Tibial artery (tissue), 4 donors: ENCODE results near the gene PTGER3.

Experiments used
- DNase-seq, 2 donors: peaks; one replicate each; pipeline ENCODE4 v3.0.0-alpha.2; 2019
- H3K27ac ChIP-seq, 2 donors: fragments of 200-600 bp; sonication (generic) in 1 of 2; 1 replicate in 1 of 2; 2 replicates in 1 of 2; pipeline ENCODE4 v1.5.1; 2018 to 2019; ENCODE audit warnings: mild to moderate bottlenecking in 1 of 2
- H3K27me3 ChIP-seq, 2 donors: fragments of 200-600 bp; sonication (generic) in 1 of 2; one replicate each; pipeline versions ENCODE4 v1.5.1 to v1.6.0; 2016 to 2019
- H3K36me3 ChIP-seq, 3 donors: fragments of 200-600 bp; sonication (generic) in 2 of 3; one replicate each; pipeline ENCODE4 v1.5.1; 2016 to 2019; ENCODE audit warnings: mild to moderate bottlenecking in 2 of 3
- H3K4me1 ChIP-seq, 4 donors: fragments of 200-600 bp; sonication (generic) in 2 of 4; 1 replicate in 3 of 4; 2 replicates in 1 of 4; pipeline ENCODE4 v1.5.1; 2016 to 2019
- H3K4me3 ChIP-seq, 2 donors: fragments of 200-600 bp; sonication (generic) in 1 of 2; 1 replicate in 1 of 2; 2 replicates in 1 of 2; pipeline ENCODE4 v1.5.1; 2018 to 2019; ENCODE audit warnings: mild to moderate bottlenecking in 2 of 2
- H3K9me3 ChIP-seq, 3 donors: fragments of 200-600 bp; sonication (generic) in 1 of 3; one replicate each; pipeline ENCODE4 v1.5.1; 2016 to 2019
- intact Hi-C: fragments of 100-400 bp; cut with DNase I; formaldehyde crosslinking; loops from one replicate; pipeline ENCODE4 v1.15.0; 2023; ENCODE audit warnings: low total_unique reads
- TF ChIP-seq, protein P1 (sequence below), 2 experiments: fragments of 200-600 bp in 1 of 2; fragments of 450-650 bp in 1 of 2; IDR thresholded peaks; one replicate each; pipeline ENCODE4 v1.5.1; 2017 to 2019; ENCODE audit warnings: antibody characterized with exemption in 2 of 2, mild to moderate bottlenecking in 1 of 2, moderate library complexity in 1 of 2

PTGER3 gene

DNA sequence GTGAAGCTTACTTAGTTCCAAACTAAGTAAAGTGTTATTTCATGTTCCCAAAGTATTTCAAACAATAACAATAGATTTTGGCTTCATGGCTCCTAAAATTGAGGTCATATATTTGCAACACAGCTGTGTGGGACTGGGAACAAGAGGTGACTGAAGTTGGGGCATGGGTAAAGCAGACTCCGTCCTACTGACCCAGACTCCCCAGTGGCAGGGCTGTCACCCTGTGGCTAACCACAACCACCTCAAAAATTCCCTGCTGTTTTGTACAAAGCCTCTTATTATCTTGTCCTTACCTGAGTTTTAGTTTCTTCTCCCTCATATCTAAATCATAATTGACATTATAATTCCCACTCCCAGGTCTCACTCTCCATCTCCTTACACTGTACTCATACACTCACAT, 117.6 kb downstream of the PTGER3 start:
- no peaks in the 10 kb centered on the region for H3K9me3 ChIP-seq
- H3K27me3 ChIP-seq, result no peaks in the 10 kb centered on the region
- TF ChIP-seq, protein P1, sequence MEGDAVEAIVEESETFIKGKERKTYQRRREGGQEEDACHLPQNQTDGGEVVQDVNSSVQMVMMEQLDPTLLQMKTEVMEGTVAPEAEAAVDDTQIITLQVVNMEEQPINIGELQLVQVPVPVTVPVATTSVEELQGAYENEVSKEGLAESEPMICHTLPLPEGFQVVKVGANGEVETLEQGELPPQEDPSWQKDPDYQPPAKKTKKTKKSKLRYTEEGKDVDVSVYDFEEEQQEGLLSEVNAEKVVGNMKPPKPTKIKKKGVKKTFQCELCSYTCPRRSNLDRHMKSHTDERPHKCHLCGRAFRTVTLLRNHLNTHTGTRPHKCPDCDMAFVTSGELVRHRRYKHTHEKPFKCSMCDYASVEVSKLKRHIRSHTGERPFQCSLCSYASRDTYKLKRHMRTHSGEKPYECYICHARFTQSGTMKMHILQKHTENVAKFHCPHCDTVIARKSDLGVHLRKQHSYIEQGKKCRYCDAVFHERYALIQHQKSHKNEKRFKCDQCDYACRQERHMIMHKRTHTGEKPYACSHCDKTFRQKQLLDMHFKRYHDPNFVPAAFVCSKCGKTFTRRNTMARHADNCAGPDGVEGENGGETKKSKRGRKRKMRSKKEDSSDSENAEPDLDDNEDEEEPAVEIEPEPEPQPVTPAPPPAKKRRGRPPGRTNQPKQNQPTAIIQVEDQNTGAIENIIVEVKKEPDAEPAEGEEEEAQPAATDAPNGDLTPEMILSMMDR (IDR thresholded peaks at IDR 0.05), result no peak
- H3K4me3 ChIP-seq, result no peak overlapping the region
- DNase-seq, result no peak
- H3K36me3 ChIP-seq, result no peaks in the 10 kb centered on the region
- no peak overlapping the region for H3K27ac ChIP-seq
- intact Hi-C loops, result no loop called here
- peaks cover 0 to 23% (median 2%) of the 10 kb centered on the region in 4 donors for H3K4me1 ChIP-seq

DNA sequence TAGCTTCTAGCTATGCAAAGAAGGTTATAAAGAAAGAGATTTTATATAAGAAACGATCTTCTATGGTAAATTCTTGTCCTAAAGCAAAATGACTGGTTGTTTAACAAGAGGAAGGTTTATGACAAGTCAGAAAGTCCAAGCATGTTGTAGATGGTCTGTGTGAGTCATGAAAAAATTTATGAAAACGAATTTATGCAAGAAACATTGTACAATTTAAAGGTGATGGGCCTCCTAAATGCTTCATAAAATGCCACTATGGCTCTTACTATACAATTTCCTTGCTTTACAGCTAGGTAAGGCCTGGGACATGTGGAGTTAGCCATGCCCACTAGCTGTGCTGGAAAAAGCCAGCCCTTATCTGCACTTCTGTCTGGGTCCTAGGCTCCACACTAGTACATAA, 125.4 kb downstream of the PTGER3 start:
- H3K4me3 ChIP-seq, result no peak overlapping the region
- no peaks in the 10 kb centered on the region for H3K27me3 ChIP-seq
- intact Hi-C loops, result no loop called here
- H3K9me3 ChIP-seq, result peaks cover 0 to 3% (median 0%) of the 10 kb centered on the region in 3 donors
- H3K27ac ChIP-seq, result no peak overlapping the region
- DNase-seq, result no peak
- TF ChIP-seq, protein P1 (IDR thresholded peaks at IDR 0.05), result no peak
- peaks cover 0 to 7% (median 0%) of the 10 kb centered on the region in 4 donors for H3K4me1 ChIP-seq
- H3K36me3 ChIP-seq, result no peaks in the 10 kb centered on the region
